GM19455 (cell line): ENCODE measurements around the gene TPPP.
"Not testable (repeated sequence)": the region's sequence is repeated elsewhere in the genome, so short reads cannot be mapped to it uniquely, and the experiment has no call there.

Source experiments
- ATAC-seq: cut with Tn5 transposase; IDR thresholded peaks from one replicate; pipeline ENCODE4 v1.9.1; 2021; ENCODE audit not compliant: unreplicated experiment

The TPPP gene

DNA sequence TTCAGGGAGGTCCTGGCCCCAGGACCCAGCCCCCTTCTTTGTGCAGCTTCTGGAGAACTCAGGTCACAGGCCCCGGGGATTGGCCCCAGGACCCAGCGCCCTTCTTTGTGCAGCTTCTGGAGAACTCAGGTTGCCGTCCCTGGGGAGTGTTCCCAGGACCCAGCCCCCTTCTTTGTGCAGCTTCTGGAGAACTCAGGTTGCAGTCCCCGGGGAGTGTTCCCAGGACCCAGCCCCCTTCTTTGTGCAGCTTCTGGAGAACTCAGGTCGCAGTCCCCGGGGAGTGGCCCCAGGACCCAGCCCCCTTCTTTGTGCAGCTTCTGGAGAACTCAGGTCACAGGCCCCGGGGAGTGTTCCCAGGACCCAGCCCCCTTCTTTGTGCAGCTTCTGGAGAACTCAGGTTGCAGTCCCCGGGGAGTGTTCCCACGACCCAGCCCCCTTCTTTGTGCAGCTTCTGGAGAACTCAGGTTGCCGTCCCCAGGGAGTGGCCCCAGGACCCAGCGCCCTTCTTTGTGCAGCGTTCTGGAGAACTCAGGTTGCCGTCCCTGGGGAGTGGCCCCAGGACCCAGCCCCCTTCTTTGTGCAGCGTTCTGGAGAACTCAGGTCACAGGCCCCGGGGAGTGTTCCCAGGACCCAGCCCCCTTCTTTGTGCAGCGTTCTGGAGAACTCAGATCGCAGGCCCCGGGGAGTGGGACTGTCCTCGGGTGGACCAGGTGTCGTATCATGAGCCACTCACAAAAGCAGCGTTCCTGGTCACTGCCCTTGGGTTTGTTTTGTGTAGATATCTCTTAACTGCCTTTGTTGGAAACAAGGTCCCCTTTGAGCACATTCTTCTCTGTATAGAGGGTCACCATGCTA lies 64.6 kb downstream of the TPPP start:
- ATAC-seq: not testable (repeated sequence)

DNA sequence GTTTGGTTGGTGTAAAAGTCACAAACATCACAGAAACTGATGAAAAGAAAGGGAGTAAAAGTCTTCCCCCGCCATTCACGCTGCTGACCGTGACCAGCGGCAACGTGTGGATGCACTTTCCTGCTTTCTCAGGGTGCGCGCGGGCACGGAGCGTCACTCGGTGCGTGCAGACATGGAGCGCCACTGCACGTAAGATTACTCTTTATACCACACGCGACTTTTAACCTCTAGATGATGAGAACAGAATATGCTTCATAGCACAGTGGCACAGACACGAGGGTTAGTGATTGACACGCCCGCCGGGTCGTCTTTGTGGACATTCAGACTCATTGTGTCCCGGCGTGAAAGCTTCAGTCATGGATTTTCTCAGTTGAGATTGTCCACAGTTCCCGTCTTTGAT lies 65.3 kb downstream of the TPPP start:
- ATAC-seq: no peak

DNA sequence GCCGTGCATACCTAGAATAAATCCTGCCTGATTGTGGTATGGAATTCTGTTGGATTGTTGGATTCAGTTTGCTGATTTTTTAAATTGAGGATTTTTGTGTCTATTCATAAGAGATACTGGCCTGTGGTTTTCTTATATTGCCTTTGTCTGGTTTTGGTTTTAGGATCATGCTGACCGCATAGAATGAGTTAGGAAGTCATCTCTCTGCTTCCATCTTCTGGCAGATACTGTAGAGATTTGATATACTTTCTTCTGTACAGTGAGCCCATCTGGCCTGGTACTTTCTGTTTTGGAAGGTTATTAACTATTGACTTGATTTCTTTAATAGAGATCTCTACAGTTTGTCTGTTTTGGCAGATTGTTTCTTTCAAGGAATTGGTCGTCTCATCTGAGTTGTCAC lies 66.3 kb downstream of the TPPP start:
- no peak for ATAC-seq

DNA sequence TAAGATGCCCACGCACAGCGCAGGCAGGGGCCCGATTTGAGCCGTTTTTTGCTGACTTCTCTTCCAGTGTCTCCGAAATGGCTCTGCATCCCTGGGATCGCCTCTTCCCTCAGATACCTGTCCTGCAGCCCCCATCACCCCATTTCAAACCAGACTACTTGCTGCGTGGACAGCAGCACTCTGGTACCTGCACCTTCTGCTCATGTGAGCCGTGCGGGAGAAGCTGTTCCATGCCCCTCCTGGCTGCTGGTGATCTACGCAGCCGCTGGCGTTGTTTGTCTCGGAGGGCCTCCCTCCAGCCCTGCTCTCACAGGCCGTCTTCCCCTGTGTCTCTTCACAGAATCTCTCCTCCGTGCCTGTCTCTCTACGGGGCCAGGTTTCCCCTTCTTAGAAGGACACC lies 67.6 kb downstream of the TPPP start:
- no peak for ATAC-seq

DNA sequence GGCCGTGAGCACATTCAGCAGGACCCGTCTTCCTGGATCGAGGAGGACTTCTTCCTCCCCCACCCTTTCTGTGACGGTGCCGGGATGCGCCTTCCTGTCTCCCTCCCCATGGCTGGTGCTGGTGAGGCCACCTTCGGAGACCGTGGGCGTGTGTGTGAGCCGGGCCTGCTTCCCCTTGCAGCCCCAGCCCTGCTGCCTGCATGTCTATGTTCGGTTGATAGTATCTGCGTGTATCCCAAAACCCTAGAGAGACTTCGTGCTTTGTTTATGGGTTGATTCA lies 68.3 kb downstream of the TPPP start:
- ATAC-seq: no peak

DNA sequence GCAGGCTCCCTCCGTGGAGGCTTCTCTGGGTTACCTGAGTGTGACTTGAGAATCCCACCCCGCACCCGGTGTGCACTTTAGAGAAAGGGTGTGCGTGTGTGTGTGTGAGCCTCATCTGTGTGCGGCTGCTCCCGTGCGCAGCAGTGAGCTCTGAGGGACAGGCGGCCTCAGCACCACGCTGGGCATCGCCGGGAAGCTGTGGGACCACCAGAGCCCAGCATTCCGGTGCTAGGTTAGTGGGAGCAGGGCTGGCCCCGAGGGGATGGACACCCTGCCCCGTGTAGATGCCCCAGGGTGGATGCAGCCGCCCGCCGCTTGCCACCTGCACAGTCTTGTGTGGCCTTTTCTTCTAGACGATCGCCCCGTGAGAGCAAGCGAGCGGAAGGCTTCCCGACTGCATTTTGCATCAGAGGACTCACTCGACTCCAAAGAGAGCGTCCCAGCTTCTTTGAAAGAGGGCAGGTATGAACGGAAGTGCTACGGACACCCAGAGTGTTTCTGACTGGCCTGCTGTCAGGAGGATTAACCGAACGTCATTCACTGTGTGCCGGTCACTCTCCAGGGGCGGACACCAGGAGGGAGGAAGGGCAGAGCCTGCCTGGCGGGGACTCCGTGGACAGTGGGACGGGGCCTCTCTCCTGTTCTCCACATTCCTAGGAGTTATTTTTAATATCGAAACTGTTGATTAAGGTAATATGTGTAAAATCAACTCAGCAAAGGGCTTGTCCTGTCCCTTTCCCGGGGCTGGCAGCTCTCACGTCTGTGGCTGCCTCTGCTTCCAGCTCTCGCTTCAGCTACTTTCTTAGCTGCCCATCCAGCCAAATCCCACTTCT lies 68.8 kb downstream of the TPPP start:
- no peak for ATAC-seq

DNA sequence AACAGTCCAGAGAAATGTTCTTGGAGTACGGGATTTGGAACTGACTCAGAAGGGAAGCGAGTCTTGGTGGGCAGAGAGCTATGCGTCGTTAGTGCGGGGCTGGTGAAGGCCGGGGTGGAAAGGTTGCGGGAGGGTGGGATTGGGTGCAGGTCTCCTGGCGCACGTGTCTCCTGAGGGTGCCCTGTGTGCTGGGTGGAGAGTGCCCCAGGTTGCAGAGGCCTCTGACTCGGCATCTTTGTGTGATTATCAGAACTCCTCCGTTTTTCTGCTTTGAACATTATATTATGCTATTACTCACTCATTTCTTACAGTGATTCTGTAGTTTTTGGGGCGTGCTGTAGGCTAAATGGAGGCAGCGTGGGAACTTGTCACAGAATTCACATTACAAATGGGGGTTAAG lies 69.6 kb downstream of the TPPP start:
- ATAC-seq: no peak

DNA sequence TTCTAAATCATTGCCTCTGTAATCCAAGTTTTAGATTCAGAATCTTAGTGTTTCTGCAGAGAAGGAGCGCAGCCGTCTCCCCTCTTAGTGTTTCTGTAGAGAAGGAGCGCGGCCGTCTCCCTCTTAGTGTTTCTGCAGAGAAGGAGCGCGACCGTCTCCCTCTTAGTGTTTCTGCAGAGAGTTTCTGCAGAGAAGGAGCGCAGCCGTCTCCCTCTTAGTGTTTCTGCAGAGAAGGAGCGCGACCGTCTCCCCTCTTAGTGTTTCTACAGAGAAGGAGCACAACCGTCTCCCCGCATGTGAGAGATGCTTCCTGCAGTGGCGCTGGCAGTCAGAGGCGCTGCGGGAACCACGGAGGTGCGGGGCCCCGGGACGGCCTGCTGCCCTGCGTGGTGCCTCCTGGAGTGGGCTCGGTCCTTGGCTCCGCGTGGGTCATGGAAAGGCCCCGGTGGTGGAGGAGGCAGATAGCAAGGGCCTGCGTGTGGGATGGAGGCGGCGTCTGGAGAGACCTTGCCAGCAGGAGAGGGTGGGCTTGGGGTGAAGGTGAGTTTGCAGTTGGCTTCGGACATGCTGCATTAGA lies 70.1 kb downstream of the TPPP start:
- no peak for ATAC-seq

DNA sequence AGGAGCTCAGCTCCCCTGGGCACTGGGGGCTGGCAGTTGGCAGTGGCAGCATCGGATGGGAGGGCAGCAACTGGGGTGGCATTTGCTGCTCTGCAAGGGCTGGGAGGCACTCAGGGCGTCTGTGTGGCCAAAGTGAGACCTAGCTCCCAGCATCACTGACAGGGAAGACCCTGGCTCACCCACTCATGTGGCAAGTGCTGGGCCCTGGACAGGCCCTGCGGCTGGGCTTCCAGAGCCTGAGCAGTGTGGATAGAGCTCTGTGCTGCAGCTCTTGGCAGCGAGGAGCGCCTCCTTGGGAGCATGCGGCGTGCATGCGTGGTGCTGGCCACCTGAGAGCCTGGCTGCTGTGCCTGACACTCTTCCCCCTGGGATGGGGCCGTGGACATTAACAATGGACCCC lies 70.8 kb downstream of the TPPP start:
- no peak for ATAC-seq

DNA sequence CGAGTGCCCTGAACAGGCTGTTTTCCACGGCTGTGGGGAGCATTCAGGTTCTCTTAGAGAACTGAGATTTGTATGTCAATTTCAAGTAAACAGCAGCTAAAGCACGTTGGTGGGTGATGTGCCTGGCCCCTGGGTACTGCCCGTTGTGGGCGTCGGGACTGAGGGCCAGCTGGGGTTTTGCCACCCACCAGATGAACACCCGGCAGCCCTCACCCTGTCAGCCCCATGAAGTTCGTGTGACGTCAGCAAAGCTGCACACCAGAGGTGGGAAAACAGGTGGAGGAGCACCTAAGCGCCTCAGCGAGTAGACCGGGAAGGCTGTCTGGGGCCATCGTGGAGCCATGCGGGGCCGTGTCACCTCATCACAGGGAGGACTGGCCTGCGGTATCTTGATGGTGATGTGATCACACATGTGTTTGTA lies 71.8 kb downstream of the TPPP start:
- no peak for ATAC-seq

DNA sequence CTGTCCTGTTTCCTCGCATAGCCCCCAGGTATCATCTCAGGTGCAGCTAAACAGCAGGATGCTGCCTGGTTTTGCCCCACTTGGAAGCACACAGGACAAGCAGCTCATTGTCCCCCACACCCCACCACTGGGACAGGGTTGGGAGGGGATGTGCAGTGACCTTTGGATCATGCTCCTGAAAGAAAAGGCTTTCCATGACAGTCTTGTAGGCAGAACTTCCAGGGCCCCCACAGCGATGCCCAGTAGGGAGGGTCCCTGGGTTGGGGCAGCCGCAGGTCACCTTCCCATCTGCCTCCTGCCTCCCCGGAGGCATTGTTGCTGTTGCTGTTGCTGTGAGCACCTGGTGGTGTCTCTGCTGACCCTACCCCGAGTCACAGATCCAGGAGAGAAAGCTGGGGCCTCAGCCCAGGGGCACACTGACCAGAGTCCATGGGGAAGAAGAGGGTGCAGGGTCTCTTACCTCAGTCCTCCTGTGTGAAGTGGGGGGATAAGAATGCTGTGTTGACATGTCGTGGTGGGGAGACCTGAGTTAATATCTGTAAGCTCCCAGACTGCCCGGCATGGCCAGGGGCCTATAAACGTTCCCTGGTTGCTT lies 72.5 kb downstream of the TPPP start:
- no peak for ATAC-seq

DNA sequence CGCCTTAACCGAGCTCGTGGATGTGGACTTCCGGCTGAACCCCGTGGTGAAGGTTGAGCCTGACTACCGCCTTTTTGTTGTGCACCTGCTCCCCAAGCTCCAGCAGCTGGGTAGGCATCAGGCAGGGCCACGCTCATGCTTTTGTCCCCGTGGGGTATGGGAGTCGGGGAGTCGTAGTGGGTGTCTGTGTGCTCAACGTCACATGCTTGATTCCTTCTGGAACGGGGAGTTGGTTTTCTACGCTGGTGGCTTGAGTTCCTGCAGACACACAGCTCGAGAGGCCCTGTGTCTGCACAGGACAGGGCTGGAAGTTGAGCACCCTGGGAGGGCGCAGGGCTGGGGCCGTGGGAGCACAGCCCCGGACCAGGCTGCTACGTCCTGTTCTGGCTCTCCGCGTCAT lies 73.0 kb downstream of the TPPP start:
- ATAC-seq: no peak

DNA sequence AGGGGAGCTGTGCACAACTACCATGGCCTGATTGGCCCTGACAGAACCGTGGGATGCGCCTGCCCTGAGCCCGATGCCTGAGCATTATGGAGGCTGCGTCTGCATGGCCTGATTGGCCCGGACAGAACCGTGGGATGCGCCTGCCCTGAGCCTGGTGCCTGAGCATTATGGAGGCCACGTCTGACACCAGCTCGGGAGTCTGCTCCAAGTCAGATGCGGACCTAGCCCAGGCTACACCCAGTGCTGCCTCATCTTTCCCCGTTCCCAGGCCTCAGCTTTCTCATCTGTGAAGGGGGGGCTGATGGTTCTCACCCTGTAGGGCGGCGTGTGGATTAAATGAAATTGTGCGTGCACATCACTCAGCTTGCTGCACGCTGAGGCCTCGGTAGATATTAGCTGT lies 73.7 kb downstream of the TPPP start:
- no peak for ATAC-seq

DNA sequence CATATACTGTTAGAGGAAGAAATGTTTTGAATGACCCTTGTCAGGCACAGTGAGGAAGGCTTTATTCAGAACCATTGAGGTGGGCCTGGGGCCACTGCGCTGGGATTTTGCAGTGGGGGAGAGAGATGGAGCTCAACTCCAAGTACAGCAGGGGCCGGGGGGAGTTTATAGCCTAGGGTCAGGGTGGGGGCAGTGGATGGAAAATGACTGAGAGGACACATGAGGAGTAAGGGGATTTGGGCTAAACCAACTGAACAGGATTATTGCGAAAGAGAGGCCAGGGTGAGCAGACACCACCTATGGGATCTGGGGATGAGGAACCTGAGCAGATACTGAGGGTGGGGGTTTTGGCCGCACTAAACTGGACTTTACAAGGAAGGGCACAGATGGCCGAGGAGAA lies 74.7 kb downstream of the TPPP start:
- no peak for ATAC-seq

DNA sequence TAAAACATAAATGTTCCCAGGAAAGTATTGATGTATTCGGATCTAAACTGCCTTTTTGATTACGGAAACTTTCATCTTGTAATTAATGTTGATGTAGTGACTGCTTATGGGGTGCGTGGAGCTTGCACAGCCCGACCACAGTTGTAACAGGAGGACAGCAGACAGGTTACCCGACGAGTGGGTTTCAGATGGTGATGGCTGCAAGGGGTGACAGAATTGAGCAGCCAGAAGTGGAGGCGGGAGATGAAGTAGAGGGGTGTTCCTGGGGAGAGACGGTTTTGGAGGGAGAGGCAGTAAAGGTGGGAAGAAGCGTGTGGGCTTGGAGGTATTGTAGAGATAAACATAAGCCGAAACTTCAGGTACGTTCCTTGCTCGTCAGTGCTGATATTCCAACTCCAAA lies 75.3 kb downstream of the TPPP start:
- no peak for ATAC-seq

DNA sequence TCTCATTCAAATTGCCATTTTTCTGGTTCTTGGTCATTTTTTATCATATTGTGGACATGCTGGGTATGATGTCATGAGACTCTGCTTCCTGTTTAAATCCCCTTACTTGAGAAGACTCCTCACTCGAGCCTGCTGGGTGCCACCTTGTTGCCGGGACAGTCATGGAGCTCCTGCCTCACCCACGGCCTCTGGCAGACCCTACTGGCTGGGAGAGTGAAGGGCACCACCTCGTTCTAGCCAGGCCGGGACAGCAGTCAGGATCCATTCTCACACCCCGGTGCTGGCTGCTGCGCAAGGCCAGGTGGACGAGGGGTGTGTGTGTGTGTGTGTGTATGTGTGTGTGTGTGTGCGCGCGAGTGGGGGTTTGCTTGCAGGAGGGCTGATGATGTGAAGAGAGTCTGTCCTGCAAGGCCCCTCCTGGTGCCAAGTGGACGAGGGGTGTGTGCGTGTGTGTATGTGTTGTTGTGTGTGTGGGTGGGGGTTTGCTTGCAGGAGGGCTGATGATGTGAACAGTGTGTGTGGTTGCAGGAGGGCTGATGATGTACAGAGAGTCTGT lies 76.6 kb downstream of the TPPP start:
- ATAC-seq: no peak

DNA sequence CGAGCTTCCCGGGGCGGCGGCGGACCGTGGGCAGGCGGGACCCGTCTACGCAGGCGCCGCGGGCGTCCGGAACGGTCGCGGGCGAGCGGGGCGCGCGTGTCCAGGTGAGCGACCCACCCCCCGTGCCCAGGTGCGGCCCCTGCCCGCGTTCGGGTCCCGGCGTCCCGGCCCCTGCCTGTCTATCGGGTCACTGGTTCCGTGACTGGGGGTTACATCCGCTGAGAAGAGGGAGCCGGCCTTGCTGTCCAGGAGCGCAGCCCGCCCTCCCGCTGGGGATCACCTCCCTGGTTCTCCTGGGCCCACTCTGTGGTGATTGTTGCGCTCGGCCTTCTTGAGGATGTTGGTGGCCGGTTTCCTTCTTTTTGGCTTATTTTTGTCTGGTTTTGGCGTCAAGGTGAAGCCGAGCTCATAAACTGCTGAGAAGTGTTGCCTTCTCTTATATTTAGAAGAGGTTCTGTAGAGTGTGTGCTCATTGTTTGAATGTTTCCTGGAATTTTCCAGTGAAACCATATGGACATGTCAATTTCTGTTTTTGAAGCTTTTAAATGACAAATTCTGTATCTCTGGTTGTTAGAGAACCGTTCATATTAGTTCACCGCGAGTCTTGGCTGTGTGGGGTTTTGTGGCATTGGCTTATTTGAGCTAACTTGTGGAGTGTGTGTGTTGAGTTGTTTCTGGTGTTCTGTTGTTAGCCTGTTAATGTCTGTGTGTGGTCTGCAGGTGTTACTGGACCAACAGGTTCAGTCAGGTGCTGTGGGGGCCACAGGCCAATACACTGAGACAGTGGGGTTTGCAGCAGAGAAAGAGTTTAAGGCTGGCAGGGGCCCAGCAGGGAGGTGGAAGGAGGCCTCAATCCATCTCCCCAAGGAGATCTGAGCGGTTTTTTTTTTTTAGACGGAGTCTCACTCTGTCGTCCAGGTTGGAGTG lies 80.4 kb downstream of the TPPP start:
- peak; percentile 35 for ATAC-seq

DNA sequence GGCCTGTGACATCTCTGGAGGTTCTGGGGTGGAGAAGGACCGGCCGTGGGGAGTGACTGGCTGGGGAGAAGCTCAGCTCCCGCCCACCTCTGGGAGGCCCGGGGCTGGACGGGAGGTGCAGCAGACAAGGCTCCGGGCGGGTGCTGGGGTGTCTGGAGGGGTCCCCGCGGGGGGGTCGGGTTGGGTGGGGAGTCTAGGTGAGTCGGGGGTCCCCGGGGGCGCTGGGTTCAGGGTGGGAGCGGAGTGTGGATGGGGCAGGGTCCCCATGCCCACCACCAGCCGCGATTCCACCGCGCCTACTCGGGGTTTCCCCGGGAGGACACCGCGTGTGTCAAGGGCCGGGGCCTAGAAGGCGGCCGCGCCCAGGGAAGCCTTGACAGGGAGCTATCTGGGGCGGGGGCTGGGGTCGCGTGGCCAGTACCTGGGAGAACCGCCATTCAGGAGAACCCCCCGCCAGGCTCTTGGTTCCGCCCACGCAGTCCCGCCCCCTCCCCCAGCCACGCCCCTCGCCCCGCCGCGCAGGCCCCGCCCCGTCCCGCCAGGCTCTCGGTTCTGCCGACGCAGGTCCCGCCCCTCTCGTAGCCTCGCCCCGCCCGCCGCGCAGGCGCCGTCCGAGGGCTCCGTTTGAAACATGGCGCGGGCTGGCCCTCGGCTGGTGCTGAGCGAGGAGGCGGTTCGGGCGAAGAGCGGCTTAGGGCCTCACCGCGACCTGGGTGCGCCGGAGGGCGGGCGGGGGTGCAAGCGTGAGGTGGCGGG lies 81.2 kb downstream of the TPPP start, which contains the start of gene CEP72:
TSS of gene CEP72 (plus strand) at position 610 of the 756 bp plus-strand sequence. CDS start at position 632, 22 bp downstream.
- ATAC-seq: peak; percentile 84
